HepG2 (cell line): ENCODE measurements around the gene PCARE.

Experiments
- EEA1 ChIP-seq: sonication (generic); formaldehyde crosslinking; IDR thresholded peaks from 2 replicates; pipeline ENCODE4 v1.5.1; 2020; ENCODE audit warnings: mild to moderate bottlenecking, missing genetic modification reagents, borderline replicate concordance
- FOXK1 ChIP-seq: sonication (generic); formaldehyde crosslinking; IDR thresholded peaks from 2 replicates; pipeline ENCODE4 v1.4.0; 2020; ENCODE audit warnings: low read depth, missing genetic modification reagents, borderline replicate concordance
- MED1 ChIP-seq: sonication (generic); formaldehyde crosslinking; IDR thresholded peaks from 2 replicates; pipeline ENCODE4 v1.4.0; 2020; ENCODE audit warnings: missing genetic modification reagents
- SIN3A ChIP-seq: IDR thresholded peaks from 2 replicates; pipeline ENCODE4 v1.6.1; 2011; ENCODE audit warnings: low read depth, mild to moderate bottlenecking, control low read depth, low read length, borderline replicate concordance
- ZFX ChIP-seq: sonication (generic); formaldehyde crosslinking; IDR thresholded peaks from 2 replicates; pipeline ENCODE4 v1.4.0; 2020; ENCODE audit warnings: mild to moderate bottlenecking, low read depth, missing genetic modification reagents, moderate library complexity
- TF ChIP-seq, protein P1 (sequence below): sonication (generic); formaldehyde crosslinking; IDR thresholded peaks from 2 replicates; pipeline ENCODE4 v1.5.0; 2020; ENCODE audit warnings: mild to moderate bottlenecking, missing genetic modification reagents, moderate library complexity
- TF ChIP-seq, protein P2 (sequence below): sonication (generic); formaldehyde crosslinking; IDR thresholded peaks from 2 replicates; pipeline ENCODE4 v1.4.0; 2020; ENCODE audit warnings: missing genetic modification reagents

DNA sequence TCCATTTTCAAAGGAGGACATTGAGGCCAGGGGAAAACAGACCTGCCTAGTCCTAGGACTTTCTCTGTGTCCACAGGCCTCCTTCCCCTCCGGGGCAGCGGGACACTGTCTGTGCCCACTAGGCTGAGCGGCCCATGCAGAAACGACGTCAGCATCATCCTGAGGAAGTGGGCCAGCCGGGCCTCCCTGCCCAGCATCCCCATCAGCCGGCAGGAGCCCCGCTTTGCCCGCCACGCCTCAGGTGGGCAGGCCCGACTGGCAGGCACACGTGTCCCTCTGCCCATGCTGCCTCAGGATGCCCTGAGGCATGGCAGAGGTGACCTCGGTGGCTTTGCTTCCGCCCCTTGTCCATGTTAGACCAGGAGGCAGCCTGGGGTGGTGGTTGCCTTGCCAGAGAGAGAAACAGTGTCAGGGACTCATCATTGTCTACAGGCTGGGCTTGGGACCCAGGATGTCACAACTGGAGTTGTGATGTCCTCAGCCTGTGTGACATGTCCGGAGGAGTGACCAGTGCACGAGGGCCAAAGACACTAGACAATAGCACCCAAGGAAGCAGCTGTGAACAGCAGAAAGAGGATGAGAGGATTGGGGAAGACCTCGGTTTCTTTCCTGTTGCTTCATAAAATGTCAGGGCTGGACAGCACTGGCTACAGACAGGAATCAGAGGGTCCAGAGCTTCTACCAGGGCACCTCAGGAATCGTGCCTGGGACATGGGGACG is 56.4 kb downstream of the PCARE start:
- TF ChIP-seq, protein P1, sequence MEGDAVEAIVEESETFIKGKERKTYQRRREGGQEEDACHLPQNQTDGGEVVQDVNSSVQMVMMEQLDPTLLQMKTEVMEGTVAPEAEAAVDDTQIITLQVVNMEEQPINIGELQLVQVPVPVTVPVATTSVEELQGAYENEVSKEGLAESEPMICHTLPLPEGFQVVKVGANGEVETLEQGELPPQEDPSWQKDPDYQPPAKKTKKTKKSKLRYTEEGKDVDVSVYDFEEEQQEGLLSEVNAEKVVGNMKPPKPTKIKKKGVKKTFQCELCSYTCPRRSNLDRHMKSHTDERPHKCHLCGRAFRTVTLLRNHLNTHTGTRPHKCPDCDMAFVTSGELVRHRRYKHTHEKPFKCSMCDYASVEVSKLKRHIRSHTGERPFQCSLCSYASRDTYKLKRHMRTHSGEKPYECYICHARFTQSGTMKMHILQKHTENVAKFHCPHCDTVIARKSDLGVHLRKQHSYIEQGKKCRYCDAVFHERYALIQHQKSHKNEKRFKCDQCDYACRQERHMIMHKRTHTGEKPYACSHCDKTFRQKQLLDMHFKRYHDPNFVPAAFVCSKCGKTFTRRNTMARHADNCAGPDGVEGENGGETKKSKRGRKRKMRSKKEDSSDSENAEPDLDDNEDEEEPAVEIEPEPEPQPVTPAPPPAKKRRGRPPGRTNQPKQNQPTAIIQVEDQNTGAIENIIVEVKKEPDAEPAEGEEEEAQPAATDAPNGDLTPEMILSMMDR (CRISPR knock-in tag): no peak
- TF ChIP-seq ZFX (CRISPR knock-in tag): no peak
- TF ChIP-seq SIN3A: no peak
- no peak for TF ChIP-seq EEA1 (CRISPR knock-in tag)
- no peak for TF ChIP-seq FOXK1
- no peak for TF ChIP-seq MED1 (CRISPR knock-in tag)
- TF ChIP-seq, protein P2, sequence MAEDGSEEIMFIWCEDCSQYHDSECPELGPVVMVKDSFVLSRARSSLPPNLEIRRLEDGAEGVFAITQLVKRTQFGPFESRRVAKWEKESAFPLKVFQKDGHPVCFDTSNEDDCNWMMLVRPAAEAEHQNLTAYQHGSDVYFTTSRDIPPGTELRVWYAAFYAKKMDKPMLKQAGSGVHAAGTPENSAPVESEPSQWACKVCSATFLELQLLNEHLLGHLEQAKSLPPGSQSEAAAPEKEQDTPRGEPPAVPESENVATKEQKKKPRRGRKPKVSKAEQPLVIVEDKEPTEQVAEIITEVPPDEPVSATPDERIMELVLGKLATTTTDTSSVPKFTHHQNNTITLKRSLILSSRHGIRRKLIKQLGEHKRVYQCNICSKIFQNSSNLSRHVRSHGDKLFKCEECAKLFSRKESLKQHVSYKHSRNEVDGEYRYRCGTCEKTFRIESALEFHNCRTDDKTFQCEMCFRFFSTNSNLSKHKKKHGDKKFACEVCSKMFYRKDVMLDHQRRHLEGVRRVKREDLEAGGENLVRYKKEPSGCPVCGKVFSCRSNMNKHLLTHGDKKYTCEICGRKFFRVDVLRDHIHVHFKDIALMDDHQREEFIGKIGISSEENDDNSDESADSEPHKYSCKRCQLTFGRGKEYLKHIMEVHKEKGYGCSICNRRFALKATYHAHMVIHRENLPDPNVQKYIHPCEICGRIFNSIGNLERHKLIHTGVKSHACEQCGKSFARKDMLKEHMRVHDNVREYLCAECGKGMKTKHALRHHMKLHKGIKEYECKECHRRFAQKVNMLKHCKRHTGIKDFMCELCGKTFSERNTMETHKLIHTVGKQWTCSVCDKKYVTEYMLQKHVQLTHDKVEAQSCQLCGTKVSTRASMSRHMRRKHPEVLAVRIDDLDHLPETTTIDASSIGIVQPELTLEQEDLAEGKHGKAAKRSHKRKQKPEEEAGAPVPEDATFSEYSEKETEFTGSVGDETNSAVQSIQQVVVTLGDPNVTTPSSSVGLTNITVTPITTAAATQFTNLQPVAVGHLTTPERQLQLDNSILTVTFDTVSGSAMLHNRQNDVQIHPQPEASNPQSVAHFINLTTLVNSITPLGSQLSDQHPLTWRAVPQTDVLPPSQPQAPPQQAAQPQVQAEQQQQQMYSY (CRISPR knock-in tag): no peak
